Activated CD8-positive, alpha-beta T cell treated with anti-CD3 and anti-CD28 coated beads, Interleukin-2, amount 10 ng/mL, durations not matched to agents 7 days and 5 days (primary cell): Measurements from ENCODE around the gene COA5. TPM values are rescaled to one million over a fixed set of nuclear protein-coding genes. Genes with fewer than 3 reads are reported as not detected.
A peak's percentile ranks its signal among the peaks of the same experiment; 100 is the strongest.

Experiments used
- ATAC-seq: fragments of 150-1000 bp; cut with Tn5 transposase; one replicate; pipeline ENCODE4 v1.10.0; 2021; ENCODE audit warnings: moderate library complexity
- CTCF ChIA-PET: fragments of 350-600 bp; sonication (Branson Sonifier 250); formaldehyde crosslinking; loops from one replicate; lab custom pipeline; 2021; ENCODE audit warnings: antibody characterized with exemption; lab: Charles Lee
- POLR2A ChIA-PET: fragments of 350-600 bp; sonication (Branson Sonifier 250); formaldehyde crosslinking; loops from one replicate; lab custom pipeline; 2021; ENCODE audit warnings: antibody characterized with exemption; lab: Charles Lee
- DNase-seq: peaks from one replicate; pipeline ENCODE4 v3.0.0-alpha.2; 2020
- H3K27ac Mint-ChIP-seq: one replicate; pipeline ENCODE4 v1.8.0; 2021; ENCODE audit warnings: mild to moderate bottlenecking, mixed read lengths
- H3K27me3 Mint-ChIP-seq: one replicate; pipeline ENCODE4 v1.8.0; 2021; ENCODE audit warnings: low read depth, mixed read lengths
- H3K36me3 Mint-ChIP-seq: one replicate; pipeline ENCODE4 v1.8.0; 2021; ENCODE audit warnings: low read depth, mixed read lengths
- H3K4me1 Mint-ChIP-seq: one replicate; pipeline ENCODE4 v1.8.0; 2021; ENCODE audit warnings: low read depth, mixed read lengths
- H3K4me3 Mint-ChIP-seq: one replicate; pipeline ENCODE4 v1.8.0; 2021; ENCODE audit warnings: mild to moderate bottlenecking, mixed read lengths
- H3K9me3 Mint-ChIP-seq: one replicate; pipeline ENCODE4 v1.8.0; 2022; ENCODE audit warnings: mixed read lengths; ENCODE audit not compliant: insufficient read depth
- total RNA-seq, 2 experiments: library from RNA; stranded (reverse); gene quantifications; one replicate each; pipeline ENCODE4 v1.2.3, GENCODE V29; 2021

Gene COA5
- total RNA-seq, 2 experiments from 2014 or later, result 18.8 to 21.8 TPM

DNA sequence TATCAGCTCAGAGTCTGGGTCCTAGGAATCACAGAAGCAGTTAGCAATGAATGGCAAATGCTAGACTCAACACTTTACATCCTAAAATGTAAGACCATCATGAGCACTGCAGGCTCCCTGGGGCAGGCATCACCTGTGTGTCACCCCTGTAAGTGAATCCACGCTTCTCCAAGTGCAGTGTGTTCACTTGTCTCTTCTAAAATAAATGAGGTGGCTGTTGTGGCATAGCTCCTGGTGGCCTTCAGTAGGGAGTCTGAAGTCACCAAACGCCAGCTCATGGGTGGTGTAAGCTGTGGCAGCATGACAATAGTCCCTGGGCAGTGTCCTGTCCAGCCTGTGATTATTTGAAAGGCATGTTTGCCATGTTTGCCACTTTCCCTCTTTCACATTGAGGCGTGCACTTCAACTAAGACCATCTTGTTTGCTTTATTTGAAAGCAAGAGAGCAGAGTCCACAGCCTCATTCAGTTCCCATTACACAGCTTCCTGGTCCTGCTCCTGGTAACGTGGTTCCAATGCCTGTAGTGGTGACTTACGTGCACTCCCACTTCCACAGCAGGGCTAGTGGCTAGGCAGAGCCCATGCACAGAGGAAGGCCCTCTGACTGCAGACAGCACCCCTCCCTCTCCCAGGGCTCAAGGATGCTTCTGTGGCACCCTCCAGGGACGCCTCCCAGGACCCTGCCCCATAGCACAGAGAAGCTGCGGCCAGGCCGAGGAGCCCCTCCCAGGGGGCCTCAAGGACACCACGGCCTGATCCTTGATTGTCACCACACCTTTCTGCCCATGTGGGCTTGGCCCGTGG, 24.3 kb downstream of the COA5 start:
- Mint-ChIP-seq H3K4me1 (peaks cover 8% of the 10 kb centered on the region), H3K36me3 (peaks cover 59% of the 10 kb centered on the region), H3K9me3 (no peaks in the 10 kb centered on the region), H3K27ac (peak overlapping the region; percentile 39), H3K27me3 (no peaks in the 10 kb centered on the region), H3K4me3 (no peak overlapping the region)
- ATAC-seq (no peak), DNase-seq (no peak)
- ChIA-PET POLR2A (no interaction called here), CTCF (no interaction called here)

GRCh38 chr2:98583276-98583675, 25.0 kb downstream of the COA5 start:
- Mint-ChIP-seq H3K27ac (peak overlapping the region; percentile 39), H3K27me3 (no peaks in the 10 kb centered on the region), H3K4me3 (no peak overlapping the region), H3K9me3 (no peaks in the 10 kb centered on the region), H3K36me3 (peaks cover 62% of the 10 kb centered on the region), H3K4me1 (peaks cover 3% of the 10 kb centered on the region)
- POLR2A ChIA-PET, result no interaction called here
- CTCF ChIA-PET, result no interaction called here
- ATAC-seq (no peak), DNase-seq (no peak)

GRCh38 chr2:98582523-98582922, 25.8 kb downstream of the COA5 start:
- Mint-ChIP-seq H3K27ac (no peak overlapping the region), H3K27me3 (no peaks in the 10 kb centered on the region), H3K36me3 (peaks cover 66% of the 10 kb centered on the region), H3K4me1 (peaks cover 3% of the 10 kb centered on the region), H3K9me3 (no peaks in the 10 kb centered on the region), H3K4me3 (no peak overlapping the region)
- ChIA-PET POLR2A (no interaction called here), CTCF (no interaction called here)
- ATAC-seq, result no peak
- no peak for DNase-seq

- no peaks in the 10 kb centered on the region for H3K9me3 Mint-ChIP-seq
- H3K4me3 Mint-ChIP-seq, result no peak overlapping the region
- ATAC-seq, result no peak
- ChIA-PET CTCF (interaction anchor here (2.0 kb wide), 1 partner anchor 12 kb away, joined by 10 read pairs; no protein-coding TSS in a partner anchor), POLR2A (no interaction called here)
- H3K27me3 Mint-ChIP-seq, result no peaks in the 10 kb centered on the region
- H3K4me1 Mint-ChIP-seq, result peaks cover 3% of the 10 kb centered on the region
- H3K27ac Mint-ChIP-seq, result no peak overlapping the region
- H3K36me3 Mint-ChIP-seq, result peaks cover 69% of the 10 kb centered on the region
- no peak for DNase-seq
Observed at GRCh38 chr2:98580656-98581284, 27.5 kb downstream of the COA5 start.

GRCh38 chr2:98579926-98580325, 28.4 kb downstream of the COA5 start:
- DNase-seq (no peak), ATAC-seq (no peak)
- Mint-ChIP-seq H3K4me3 (no peak overlapping the region), H3K4me1 (peaks cover 3% of the 10 kb centered on the region), H3K27ac (no peak overlapping the region), H3K36me3 (peaks cover 71% of the 10 kb centered on the region), H3K9me3 (no peaks in the 10 kb centered on the region), H3K27me3 (no peaks in the 10 kb centered on the region)
- ChIA-PET CTCF (interaction anchor here (2.0 kb wide), 1 partner anchor 11 kb away, joined by 10 read pairs; no protein-coding TSS in a partner anchor), POLR2A (no interaction called here)

DNA sequence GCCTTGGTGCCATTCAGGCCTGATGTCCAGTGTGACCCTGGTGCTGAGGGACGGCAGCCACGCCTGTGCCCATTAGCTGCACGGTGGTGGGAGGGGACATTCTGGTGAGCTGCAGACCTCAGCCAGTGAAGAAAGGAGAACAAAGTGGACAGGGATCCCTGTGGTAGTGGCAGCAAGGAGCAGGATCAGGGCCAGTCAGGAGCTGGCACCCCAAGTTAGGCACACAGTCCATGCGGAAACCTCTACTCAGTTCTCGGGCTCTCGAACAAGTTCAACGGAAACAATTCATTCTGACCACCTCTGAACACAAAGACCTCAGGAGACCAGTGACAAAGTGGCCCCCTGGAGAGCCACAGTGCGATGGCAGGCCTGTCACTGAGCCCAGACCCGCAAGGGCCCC, 30.1 kb downstream of the COA5 start:
- H3K27ac Mint-ChIP-seq, result no peak overlapping the region
- ATAC-seq, result no peak
- CTCF ChIA-PET, result interaction anchor here (1.3 kb wide), 1 partner anchor 9 kb away, joined by 3 read pairs; no protein-coding TSS in a partner anchor

GRCh38 chr2:98577313-98577712, 31.0 kb downstream of the COA5 start:
- Mint-ChIP-seq H3K27ac (no peak overlapping the region), H3K4me1 (no peaks in the 10 kb centered on the region), H3K36me3 (peaks cover 74% of the 10 kb centered on the region), H3K27me3 (no peaks in the 10 kb centered on the region), H3K4me3 (no peak overlapping the region), H3K9me3 (no peaks in the 10 kb centered on the region)
- POLR2A ChIA-PET, result no interaction called here
- no peak for DNase-seq
- CTCF ChIA-PET, result interaction anchor here (1.0 to 1.3 kb wide), 3 partner anchors 9 to 18 kb away, joined by 3 to 4 read pairs (median 3); no protein-coding TSS in a partner anchor
- ATAC-seq, result no peak

More for the DNA sequence above, 30.1 kb downstream of the COA5 start:
- Mint-ChIP-seq H3K36me3 (peaks cover 70% of the 10 kb centered on the region), H3K27me3 (no peaks in the 10 kb centered on the region), H3K9me3 (no peaks in the 10 kb centered on the region), H3K4me1 (no peaks in the 10 kb centered on the region), H3K4me3 (no peak overlapping the region)
- no peak for DNase-seq
- POLR2A ChIA-PET, result no interaction called here

DNA sequence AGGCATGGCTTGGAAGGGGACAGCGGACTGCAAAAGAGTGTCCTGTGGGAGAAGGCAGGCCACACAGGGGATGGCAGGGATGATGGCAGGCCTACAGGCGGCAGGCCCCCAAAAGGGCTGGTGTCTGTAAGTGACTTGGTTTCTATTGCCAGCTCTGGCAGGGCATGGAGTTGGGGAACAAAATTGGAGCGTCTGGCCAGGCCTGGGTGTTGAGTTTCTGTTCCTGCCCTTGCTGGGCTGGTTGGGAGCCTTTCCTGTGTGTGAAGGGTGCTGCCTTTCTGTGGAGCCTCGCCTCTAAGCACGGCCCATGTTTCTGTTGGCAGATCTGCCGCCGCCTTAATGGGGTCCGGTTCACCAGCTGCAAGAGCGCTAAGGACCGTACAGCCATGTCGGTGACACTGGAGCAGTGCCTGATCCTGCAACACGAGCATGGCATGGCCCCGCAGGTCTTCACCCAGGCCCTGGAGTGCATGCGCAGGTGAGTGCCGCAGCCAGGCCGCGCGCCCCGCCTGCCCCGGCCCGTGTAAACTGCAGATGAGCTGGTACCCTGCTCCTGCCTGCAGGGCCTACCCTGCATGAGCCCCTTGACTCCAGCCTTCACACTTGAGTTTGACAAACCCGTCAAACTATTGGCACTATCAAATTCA, 31.5 kb downstream of the COA5 start:
- ChIA-PET CTCF (interaction anchor here (1.0 to 1.3 kb wide), 3 partner anchors 8 to 17 kb away, joined by 3 to 4 read pairs (median 3); no protein-coding TSS in a partner anchor), POLR2A (no interaction called here)
- Mint-ChIP-seq H3K4me3 (no peak overlapping the region), H3K36me3 (peaks cover 69% of the 10 kb centered on the region), H3K27ac (no peak overlapping the region), H3K9me3 (no peaks in the 10 kb centered on the region), H3K27me3 (no peaks in the 10 kb centered on the region), H3K4me1 (no peaks in the 10 kb centered on the region)
- DNase-seq (no peak), ATAC-seq (no peak)

GRCh38 chr2:98573426-98573825, 34.9 kb downstream of the COA5 start:
- no peak for DNase-seq
- CTCF ChIA-PET, result interaction anchor here (1.4 kb wide), 1 partner anchor 15 kb away, joined by 3 read pairs; no protein-coding TSS in a partner anchor
- H3K4me1 Mint-ChIP-seq, result peaks cover 2% of the 10 kb centered on the region

GRCh38 chr2:98572676-98573075, 35.6 kb downstream of the COA5 start:
- ChIA-PET CTCF (interaction anchor here (1.4 kb wide), 1 partner anchor 14 kb away, joined by 3 read pairs; no protein-coding TSS in a partner anchor), POLR2A (no interaction called here)
- H3K9me3 Mint-ChIP-seq, result no peaks in the 10 kb centered on the region
- DNase-seq (no peak), ATAC-seq (no peak)
- H3K4me1 Mint-ChIP-seq, result peaks cover 2% of the 10 kb centered on the region
- peaks cover 79% of the 10 kb centered on the region for H3K36me3 Mint-ChIP-seq
- H3K27ac Mint-ChIP-seq, result no peak overlapping the region
- H3K27me3 Mint-ChIP-seq, result no peaks in the 10 kb centered on the region
- H3K4me3 Mint-ChIP-seq, result no peak overlapping the region

More at GRCh38 chr2:98573426-98573825, 34.9 kb downstream of the COA5 start:
- Mint-ChIP-seq H3K27ac (peak overlapping the region; percentile 55), H3K36me3 (peaks cover 79% of the 10 kb centered on the region), H3K4me3 (no peak overlapping the region), H3K27me3 (no peaks in the 10 kb centered on the region), H3K9me3 (no peaks in the 10 kb centered on the region)
- no peak for ATAC-seq
- POLR2A ChIA-PET, result no interaction called here

- POLR2A ChIA-PET, result no interaction called here
- Mint-ChIP-seq H3K4me3 (no peak overlapping the region), H3K4me1 (peaks cover 2% of the 10 kb centered on the region), H3K36me3 (peaks cover 78% of the 10 kb centered on the region), H3K27me3 (no peaks in the 10 kb centered on the region), H3K27ac (no peak overlapping the region), H3K9me3 (no peaks in the 10 kb centered on the region)
- no peak for DNase-seq
- ATAC-seq, result no peak
- CTCF ChIA-PET, result interaction anchor here (1.4 kb wide), 1 partner anchor 13 kb away, joined by 3 read pairs; no protein-coding TSS in a partner anchor
Observed at GRCh38 chr2:98572211-98572610, 36.1 kb downstream of the COA5 start.
